Upper lobe of right lung (tissue), 1 donor: ENCODE measurements around the gene CALML5. TPM values are rescaled to one million over a fixed set of nuclear protein-coding genes. Genes with fewer than 3 reads are reported as not detected.
A peak's percentile ranks its signal among the peaks of the same experiment; 100 is the strongest.

Experiments
- ATAC-seq: fragments of 200-7000 bp; cut with Tn5 transposase; one replicate; pipeline ENCODE4 v1.9.1; 2020; ENCODE audit warnings: mild to moderate bottlenecking, moderate library complexity
- DNase-seq: peaks from one replicate; pipeline ENCODE4 v3.0.0-alpha.2; 2020
- H3K27ac ChIP-seq: fragments of 200-600 bp; one replicate; pipeline ENCODE4 v1.8.0; 2022
- H3K27me3 ChIP-seq: fragments of 200-600 bp; one replicate; pipeline ENCODE4 v1.8.0; 2022; ENCODE audit warnings: mild to moderate bottlenecking
- H3K36me3 ChIP-seq: fragments of 200-600 bp; one replicate; pipeline ENCODE4 v1.8.0; 2022
- H3K4me1 ChIP-seq: fragments of 200-600 bp; one replicate; pipeline ENCODE4 v1.8.0; 2022
- H3K4me3 ChIP-seq: fragments of 200-600 bp; one replicate; pipeline ENCODE4 v1.8.0; 2022; ENCODE audit warnings: mild to moderate bottlenecking
- H3K9me3 ChIP-seq: fragments of 200-600 bp; one replicate; pipeline ENCODE4 v1.8.0; 2022
- CTCF ChIP-seq: fragments of 200-600 bp; IDR thresholded peaks from one replicate; pipeline ENCODE4 v1.8.0; 2022; ENCODE audit warnings: antibody characterized with exemption
- intact Hi-C: fragments of 100-400 bp; cut with DNase I; formaldehyde crosslinking; loops from one replicate; pipeline ENCODE4 v1.11.0; 2022
- total RNA-seq: library from RNA; stranded (reverse); fragmentation: NEBNext Ultra II Directional; extraction: Animal tissue kit (Norgen Biotek cat#: 25700); gene quantifications from one replicate; pipeline ENCODE4 v1.2.1, GENCODE V29; 2021
- donor health status: DM: no; HTN: yes; CAD: no; lungs with severe emphysema.

The CALML5 gene
- total RNA-seq, 1 donor from 2014 or later: not detected

DNA sequence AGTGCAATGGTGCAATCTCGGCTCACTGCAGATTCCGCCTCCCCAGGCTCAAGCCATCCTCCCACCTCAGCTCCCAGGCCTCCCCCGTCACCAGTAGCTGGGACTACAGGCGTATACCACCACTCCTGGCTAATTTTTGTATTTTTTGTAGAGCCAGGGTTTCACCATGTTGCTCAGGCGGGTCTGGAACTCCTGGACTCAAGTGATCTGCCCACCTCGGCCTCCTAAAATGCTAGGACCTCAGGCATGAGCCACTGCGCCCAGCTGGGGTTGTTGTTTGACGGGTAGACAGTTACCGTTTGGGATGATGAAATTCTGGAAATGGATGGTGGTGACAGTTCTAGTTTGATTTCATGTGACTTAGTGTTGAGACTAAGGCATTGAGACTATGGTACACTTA, 40.7 kb upstream of the CALML5 start:
- Histone ChIP-seq H3K9me3 (no peaks in the 10 kb centered on the region), H3K36me3 (no peaks in the 10 kb centered on the region), H3K4me1 (peaks cover 5% of the 10 kb centered on the region), H3K27ac (no peak overlapping the region), H3K4me3 (no peak overlapping the region), H3K27me3 (no peaks in the 10 kb centered on the region)
- DNase-seq: peak; percentile 39
- ATAC-seq: no peak
- intact Hi-C loops: no loop called here
- TF ChIP-seq CTCF: no peak

- H3K27ac ChIP-seq: no peak overlapping the region
- intact Hi-C loops: no loop called here
- H3K9me3 ChIP-seq: no peaks in the 10 kb centered on the region
- H3K27me3 ChIP-seq: no peaks in the 10 kb centered on the region
- no peak for TF ChIP-seq CTCF
- DNase-seq (peak; percentile 30), ATAC-seq (peak; percentile 27)
- no peaks in the 10 kb centered on the region for H3K36me3 ChIP-seq
- H3K4me3 ChIP-seq: no peak overlapping the region
- H3K4me1 ChIP-seq: peaks cover under 1% of the 10 kb centered on the region
Measured at GRCh38 chr10:5538892-5539651, 39.7 kb upstream of the CALML5 start.

DNA sequence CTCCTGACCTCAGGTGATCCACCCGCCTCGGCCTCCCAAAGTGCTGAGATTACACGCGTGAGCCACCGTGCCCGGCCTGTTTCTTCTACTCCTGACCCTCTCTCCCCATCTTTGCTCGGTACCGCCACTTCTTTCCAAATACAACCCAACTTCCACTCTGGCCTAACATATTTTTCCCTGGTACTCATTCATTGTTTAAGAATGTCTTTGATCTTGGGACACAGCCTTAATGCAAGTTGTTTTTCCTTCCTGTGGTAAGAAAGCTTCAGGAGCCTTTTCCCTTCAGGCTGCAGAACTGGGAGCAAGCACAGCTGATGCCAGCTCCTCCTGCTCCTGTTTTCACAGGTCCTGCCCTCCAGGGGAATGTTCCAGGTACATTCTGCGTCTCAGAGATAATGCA, 39.1 kb upstream of the CALML5 start:
- Histone ChIP-seq H3K27ac (no peak overlapping the region), H3K36me3 (no peaks in the 10 kb centered on the region), H3K4me3 (no peak overlapping the region), H3K27me3 (no peaks in the 10 kb centered on the region), H3K9me3 (no peaks in the 10 kb centered on the region), H3K4me1 (no peaks in the 10 kb centered on the region)
- DNase-seq: peak; percentile 31
- intact Hi-C loops: no loop called here
- peak; percentile 42 for ATAC-seq
- TF ChIP-seq CTCF: no peak

- H3K9me3 ChIP-seq: no peaks in the 10 kb centered on the region
- no peak overlapping the region for H3K4me3 ChIP-seq
- no peaks in the 10 kb centered on the region for H3K36me3 ChIP-seq
- no peak overlapping the region for H3K27ac ChIP-seq
- DNase-seq: peak; percentile 3
- ATAC-seq: no peak
- H3K27me3 ChIP-seq: no peaks in the 10 kb centered on the region
- H3K4me1 ChIP-seq: no peaks in the 10 kb centered on the region
- no peak for TF ChIP-seq CTCF
- intact Hi-C loops: no loop called here
Measured at GRCh38 chr10:5537684-5538083, 38.3 kb upstream of the CALML5 start.

GRCh38 chr10:5536486-5537081, 37.2 kb upstream of the CALML5 start:
- DNase-seq (peak; percentile 39), ATAC-seq (no peak)
- H3K4me3 ChIP-seq: no peak overlapping the region
- intact Hi-C loops: no loop called here
- H3K9me3 ChIP-seq: no peaks in the 10 kb centered on the region
- no peak for TF ChIP-seq CTCF
- no peaks in the 10 kb centered on the region for H3K36me3 ChIP-seq
- no peaks in the 10 kb centered on the region for H3K27me3 ChIP-seq
- H3K27ac ChIP-seq: no peak overlapping the region
- H3K4me1 ChIP-seq: no peaks in the 10 kb centered on the region
